ENCODE results near the gene XCR1.

DNA sequence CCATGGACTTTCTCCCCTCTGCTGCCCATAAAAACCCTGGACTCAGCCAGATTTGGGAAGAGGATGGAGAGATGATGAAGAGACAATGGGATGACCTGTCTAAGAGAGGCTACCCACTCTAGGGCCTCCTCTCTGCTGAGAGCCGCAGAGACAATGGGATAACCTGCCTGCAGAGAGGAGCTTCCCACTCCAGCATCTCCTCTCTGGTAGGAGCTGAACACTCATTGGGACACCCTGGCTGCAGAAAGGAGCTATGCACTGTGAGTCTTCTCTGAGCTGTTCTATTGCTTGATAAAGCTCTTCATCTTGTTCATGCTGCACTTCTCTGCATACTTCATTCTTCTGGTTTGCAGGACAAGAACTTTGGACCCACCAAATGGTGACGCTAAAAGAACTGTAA lies 4.5 kb upstream of the XCR1 start:
- no peak for TF ChIP-seq POLR2A (IDR thresholded peaks at IDR 0.05)
- TF ChIP-seq, protein P1, sequence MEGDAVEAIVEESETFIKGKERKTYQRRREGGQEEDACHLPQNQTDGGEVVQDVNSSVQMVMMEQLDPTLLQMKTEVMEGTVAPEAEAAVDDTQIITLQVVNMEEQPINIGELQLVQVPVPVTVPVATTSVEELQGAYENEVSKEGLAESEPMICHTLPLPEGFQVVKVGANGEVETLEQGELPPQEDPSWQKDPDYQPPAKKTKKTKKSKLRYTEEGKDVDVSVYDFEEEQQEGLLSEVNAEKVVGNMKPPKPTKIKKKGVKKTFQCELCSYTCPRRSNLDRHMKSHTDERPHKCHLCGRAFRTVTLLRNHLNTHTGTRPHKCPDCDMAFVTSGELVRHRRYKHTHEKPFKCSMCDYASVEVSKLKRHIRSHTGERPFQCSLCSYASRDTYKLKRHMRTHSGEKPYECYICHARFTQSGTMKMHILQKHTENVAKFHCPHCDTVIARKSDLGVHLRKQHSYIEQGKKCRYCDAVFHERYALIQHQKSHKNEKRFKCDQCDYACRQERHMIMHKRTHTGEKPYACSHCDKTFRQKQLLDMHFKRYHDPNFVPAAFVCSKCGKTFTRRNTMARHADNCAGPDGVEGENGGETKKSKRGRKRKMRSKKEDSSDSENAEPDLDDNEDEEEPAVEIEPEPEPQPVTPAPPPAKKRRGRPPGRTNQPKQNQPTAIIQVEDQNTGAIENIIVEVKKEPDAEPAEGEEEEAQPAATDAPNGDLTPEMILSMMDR (IDR thresholded peaks at IDR 0.05), result no peak
